GOT3 (cell line): Measurements from ENCODE around the gene SRSF1.
"Not testable (repeated sequence)": the region's sequence is repeated elsewhere in the genome, so short reads cannot be mapped to it uniquely, and the experiment has no call there.

Experiments
- DNase-seq: peaks from one replicate; lab custom pipeline; 2025; ENCODE audit warnings: mixed read lengths; lab: John Stamatoyannopoulos, UW

SRSF1 gene

GRCh38 chr17:58006924-58007780 is at the start of gene SRSF1:
SRSF1 (minus strand) TSS chr17:58007246; CDS start chr17:58007137, 109 bp downstream.
- peak; percentile 97 for DNase-seq

GRCh38 chr17:58056476-58056875 is 49.4 kb upstream of the SRSF1 start:
- no peak for DNase-seq

- DNase-seq: no peak
Measured at GRCh38 chr17:58054641-58055040, 47.6 kb upstream of the SRSF1 start.

- no peak for DNase-seq
Measured at GRCh38 chr17:58052945-58053715, 46.1 kb upstream of the SRSF1 start.

- no peak for DNase-seq
Measured at GRCh38 chr17:58052407-58052806, 45.4 kb upstream of the SRSF1 start.

GRCh38 chr17:58051468-58051867 is 44.4 kb upstream of the SRSF1 start:
- DNase-seq: no peak

- DNase-seq: no peak
Measured at GRCh38 chr17:58050966-58051365, 43.9 kb upstream of the SRSF1 start.

GRCh38 chr17:58049533-58049932 is 42.5 kb upstream of the SRSF1 start:
- DNase-seq: no peak

GRCh38 chr17:58047376-58048150 is 40.5 kb upstream of the SRSF1 start:
- DNase-seq: no peak

- no peak for DNase-seq
Measured at GRCh38 chr17:58046239-58047094, 39.4 kb upstream of the SRSF1 start.

GRCh38 chr17:58044256-58044655 is 37.2 kb upstream of the SRSF1 start:
- DNase-seq: not testable (repeated sequence)

- no peak for DNase-seq
Measured at GRCh38 chr17:58043221-58044181, 36.5 kb upstream of the SRSF1 start.

GRCh38 chr17:58041161-58041560 is 34.1 kb upstream of the SRSF1 start:
- no peak for DNase-seq

- no peak for DNase-seq
Measured at GRCh38 chr17:58040386-58040785, 33.3 kb upstream of the SRSF1 start.

GRCh38 chr17:58039975-58040374 is 32.9 kb upstream of the SRSF1 start:
- DNase-seq: no peak

- DNase-seq: no peak
Measured at GRCh38 chr17:58032691-58033415, 25.8 kb upstream of the SRSF1 start.

GRCh38 chr17:58028578-58028977 is 21.5 kb upstream of the SRSF1 start:
- no peak for DNase-seq

GRCh38 chr17:58020401-58020800 is 13.4 kb upstream of the SRSF1 start:
- no peak for DNase-seq

GRCh38 chr17:58019521-58019920 is 12.5 kb upstream of the SRSF1 start:
- DNase-seq: no peak
